Measurements from ENCODE around the gene EXOSC7.
"Not testable (repeated sequence)": the region's sequence is repeated elsewhere in the genome, so short reads cannot be mapped to it uniquely, and the experiment has no call there.

Gene EXOSC7

GRCh38 chr3:44962621-44963393 is 13.2 kb upstream of the EXOSC7 start:
- DNase-seq: no peak

GRCh38 chr3:44963571-44964325 is 12.3 kb upstream of the EXOSC7 start:
- DNase-seq: no peak

DNA sequence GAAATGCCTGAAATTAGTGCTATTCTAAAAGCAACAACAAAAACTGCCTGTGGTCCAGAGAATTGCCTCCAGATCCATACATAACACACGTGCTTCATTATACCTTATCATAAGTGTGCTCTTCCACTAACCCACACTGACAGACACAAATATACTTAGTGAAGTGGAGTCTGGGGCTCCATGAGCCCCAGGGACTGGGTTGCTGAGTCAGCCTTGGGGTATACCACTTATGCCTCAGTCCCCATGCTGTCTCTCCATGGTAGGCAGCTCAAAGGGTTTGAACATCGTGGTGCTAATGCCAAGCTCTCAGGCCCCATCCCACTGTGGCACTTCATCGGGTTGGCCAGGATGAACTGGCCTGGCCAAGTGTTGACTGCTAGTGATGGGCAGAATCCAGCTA is 10.9 kb upstream of the EXOSC7 start:
- DNase-seq: no peak

DNA sequence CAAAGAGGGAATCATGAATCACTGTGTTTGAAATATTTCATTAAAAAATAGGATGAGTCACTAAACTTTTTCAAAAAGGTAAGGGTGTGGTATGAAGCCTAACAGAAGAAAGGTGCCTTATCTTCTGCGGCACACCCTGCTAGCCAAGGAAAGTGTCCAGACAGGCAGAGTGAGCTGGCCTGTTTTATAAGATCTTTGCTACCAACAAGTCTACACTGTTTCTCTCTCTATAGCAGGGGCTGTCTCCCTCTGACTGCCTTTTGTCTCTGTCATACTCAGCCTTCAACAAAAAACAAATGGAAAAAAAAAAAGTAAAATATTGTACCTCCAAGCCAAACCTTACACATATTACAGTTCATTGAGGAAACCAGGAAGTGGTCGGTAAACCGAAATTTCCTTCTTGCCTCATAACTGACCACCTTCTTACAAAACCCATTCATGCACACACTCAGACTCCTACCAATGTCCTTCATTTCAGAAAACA is 9.2 kb upstream of the EXOSC7 start:
- DNase-seq: no peak

DNA sequence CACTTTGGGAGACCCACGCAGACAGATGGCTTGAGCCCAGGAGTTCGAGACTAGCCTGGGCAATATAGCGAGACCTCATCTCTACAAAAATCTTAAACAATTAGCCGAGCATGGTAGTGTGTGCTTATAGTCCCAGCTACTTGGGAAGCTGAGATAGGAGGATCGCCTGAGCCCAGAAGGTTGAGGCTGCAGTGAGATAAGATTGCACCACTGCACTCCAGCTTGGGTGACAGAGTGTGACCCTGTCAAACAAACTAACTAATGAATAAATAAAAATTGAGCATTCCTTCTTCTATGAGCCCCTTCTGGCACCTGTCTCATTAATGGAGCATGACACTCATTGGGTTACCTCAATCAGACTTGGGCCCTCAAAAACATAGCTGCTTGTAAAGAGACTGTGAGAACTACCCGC is 7.6 kb upstream of the EXOSC7 start:
- no peak for DNase-seq

- DNase-seq: no peak
Observed at GRCh38 chr3:44969154-44969827, 6.8 kb upstream of the EXOSC7 start.

GRCh38 chr3:44969828-44970179 is 6.2 kb upstream of the EXOSC7 start:
- DNase-seq: no peak

- no peak for DNase-seq
Observed at GRCh38 chr3:44970926-44971490, 5.0 kb upstream of the EXOSC7 start.

DNA sequence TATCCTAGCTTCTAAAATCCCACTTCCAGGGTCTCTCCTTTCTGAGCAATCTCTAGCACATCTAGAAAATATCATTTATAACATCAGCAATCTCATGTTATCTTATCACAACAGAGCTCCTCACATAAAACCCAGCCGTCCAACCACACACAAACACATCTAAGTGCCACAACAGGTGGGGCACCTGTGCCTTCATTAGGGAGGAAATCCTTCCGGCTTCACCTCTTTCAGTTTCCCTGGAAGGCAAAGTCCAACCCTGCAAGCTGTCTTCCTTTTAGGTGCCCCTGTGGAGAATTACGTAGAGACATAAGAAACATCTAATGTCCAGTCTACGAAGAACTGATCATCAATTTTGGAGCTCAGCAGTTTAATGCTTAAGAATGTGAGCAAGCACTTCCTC is 1.6 kb upstream of the EXOSC7 start:
- DNase-seq: no peak

DNA sequence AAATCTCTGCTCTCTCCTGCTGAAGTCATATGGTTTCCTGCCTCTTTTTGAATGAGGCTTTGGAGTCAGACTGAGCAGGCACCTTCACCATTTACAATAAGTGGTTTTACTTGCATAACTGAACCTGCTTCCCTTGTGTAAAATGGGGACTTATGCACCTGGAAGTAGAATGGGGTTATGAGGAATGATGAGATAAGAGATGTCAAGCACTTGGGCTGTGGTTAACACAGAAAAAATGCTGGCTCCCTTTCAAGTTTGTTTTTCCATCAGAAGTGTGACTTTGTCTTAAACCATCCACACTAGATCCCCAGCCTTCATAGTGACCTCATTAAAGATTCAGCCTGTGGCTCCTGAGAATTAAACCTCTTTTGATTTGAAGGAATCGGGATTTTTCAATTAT is 5.2 kb downstream of the EXOSC7 start:
- no peak for DNase-seq

- DNase-seq: no peak
Observed at GRCh38 chr3:44981751-44982150, 5.7 kb downstream of the EXOSC7 start.

GRCh38 chr3:44982817-44983216 is 6.8 kb downstream of the EXOSC7 start:
- no peak for DNase-seq

DNA sequence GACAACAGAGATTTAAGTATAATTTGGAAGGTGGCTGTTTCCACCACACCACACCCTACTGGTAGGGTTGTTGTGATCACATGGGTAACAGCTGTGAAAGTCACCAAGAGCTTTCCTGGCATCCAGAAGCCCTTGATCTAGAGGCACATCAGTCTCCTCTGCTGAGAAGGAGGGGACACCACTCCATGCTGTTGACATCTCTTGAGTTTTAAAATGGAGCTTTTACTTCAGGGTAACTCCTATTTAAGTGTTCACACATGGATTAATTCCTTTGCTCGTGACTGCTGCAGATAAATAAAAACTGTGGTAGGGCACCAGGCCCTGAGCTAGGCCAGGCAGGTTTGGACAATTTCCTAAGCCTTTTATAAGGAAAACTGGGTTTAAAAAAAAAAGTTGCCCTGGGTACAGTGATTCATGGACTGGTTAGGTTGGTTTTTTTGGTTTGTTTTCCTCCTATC is 7.5 kb downstream of the EXOSC7 start:
- DNase-seq: no peak

DNA sequence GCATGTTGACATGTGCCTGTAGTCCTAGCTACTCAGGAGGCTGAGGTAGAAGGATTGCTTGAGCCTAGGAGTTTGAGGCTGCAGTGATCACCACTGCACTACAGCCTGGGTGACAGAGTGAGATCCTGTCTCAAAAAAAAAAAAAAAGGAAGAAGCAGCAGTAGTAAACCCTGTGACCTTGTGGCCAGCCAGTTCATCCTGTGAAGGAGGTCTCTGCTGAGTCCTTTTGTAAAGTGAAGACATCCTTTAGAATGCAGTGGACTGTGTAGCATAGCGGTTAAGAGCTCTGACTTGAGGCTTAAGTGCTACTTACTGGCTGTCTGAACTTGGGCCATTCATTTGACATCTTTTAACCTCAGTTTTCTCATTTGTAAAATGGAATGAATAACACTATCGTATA is 8.3 kb downstream of the EXOSC7 start:
- DNase-seq: no peak

- DNase-seq: not testable (repeated sequence)
Observed at GRCh38 chr3:44986330-44986729, 10.3 kb downstream of the EXOSC7 start.

DNA sequence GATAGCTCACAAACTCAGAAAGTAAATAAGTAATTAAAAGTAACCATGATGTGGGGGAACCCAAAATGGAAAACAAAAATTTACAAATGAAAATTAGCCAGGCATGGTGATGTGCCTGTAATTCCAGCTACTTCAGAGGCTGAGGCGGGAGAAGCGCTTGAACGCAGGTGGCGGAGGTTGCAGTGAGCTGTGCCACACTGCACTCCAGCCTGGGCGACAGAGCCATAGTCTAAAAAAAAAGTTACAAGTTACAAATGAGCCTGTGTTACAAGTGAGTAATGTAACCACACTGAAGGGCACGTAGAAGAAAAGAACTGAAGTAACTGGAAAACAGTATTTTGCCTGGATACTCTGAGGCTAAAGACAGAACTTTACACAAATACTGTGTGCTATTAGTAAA is 11.3 kb downstream of the EXOSC7 start:
- no peak for DNase-seq

- DNase-seq: no peak
Observed at GRCh38 chr3:44988073-44988472, 12.0 kb downstream of the EXOSC7 start.

DNA sequence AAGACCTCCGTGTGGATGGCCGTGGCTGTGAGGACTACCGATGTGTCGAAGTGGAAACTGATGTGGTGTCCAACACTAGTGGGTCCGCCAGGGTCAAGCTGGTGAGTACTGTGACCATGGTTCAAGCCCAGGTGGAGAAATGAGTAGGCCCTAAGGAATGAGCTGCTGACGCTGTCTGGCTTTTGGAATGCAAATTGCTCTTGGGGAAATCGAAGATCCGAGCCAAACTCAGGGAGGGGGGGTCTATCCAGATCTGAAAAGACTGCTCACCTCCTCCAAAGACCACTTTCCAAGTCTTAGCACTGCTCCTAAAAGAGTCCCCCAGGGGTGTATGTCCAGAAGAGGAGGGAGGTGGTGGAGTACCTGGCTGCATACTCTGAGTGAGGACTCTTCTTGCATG is 13.1 kb downstream of the EXOSC7 start:
- no peak for DNase-seq

- DNase-seq: no peak
Observed at GRCh38 chr3:44989636-44990373, 13.8 kb downstream of the EXOSC7 start.

DNA sequence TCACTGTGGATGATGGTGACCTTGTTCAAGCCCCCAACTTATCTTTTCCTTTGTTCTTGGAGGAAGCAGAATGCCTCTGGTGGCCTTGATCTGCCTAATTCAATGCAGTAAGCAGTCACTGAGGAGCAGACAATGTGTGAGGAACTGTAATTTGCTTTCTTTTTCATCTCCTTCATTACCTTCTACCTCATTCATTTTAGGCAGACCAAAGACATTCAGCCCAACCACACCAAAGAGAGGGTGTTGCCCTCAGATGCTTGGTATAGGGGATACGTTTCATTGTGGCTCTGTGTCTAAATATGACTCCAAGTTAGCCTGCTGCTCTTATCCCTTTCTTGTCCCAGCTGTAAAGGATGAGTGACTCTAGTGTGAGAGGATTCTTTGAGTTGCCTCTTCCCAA is 15.3 kb downstream of the EXOSC7 start:
- no peak for DNase-seq

- DNase-seq: no peak
Observed at GRCh38 chr3:44992555-44993470, 16.8 kb downstream of the EXOSC7 start.
